GM18907 (cell line): Measurements from ENCODE around the gene KCNQ1.

Experiments used
- ATAC-seq: cut with Tn5 transposase; IDR thresholded peaks from one replicate; pipeline ENCODE4 v1.9.1; 2021; ENCODE audit warnings: mild to moderate bottlenecking, moderate library complexity; ENCODE audit not compliant: unreplicated experiment

The KCNQ1 gene

GRCh38 chr11:2444821-2445745, at the start of gene KCNQ1:
KCNQ1 (plus strand) TSS chr11:2445008; CDS start chr11:2445099, 91 bp downstream.
- no peak for ATAC-seq

GRCh38 chr11:2395211-2395730, 49.5 kb upstream of the KCNQ1 start:
- no peak for ATAC-seq

GRCh38 chr11:2395856-2396255, 49.0 kb upstream of the KCNQ1 start:
- no peak for ATAC-seq

GRCh38 chr11:2396471-2396870, 48.3 kb upstream of the KCNQ1 start:
- no peak for ATAC-seq

- no peak for ATAC-seq
These were observed 47.8 kb upstream of the KCNQ1 start for GRCh38 chr11:2397005-2397404.

- ATAC-seq = no peak
These were observed 46.0 kb upstream of the KCNQ1 start for GRCh38 chr11:2398664-2399355.

- peak; percentile 9 for ATAC-seq
These were observed 45.2 kb upstream of the KCNQ1 start for GRCh38 chr11:2399488-2400068.

- ATAC-seq = peak; percentile 83
These were observed 44.6 kb upstream of the KCNQ1 start, which contains the start of gene TSSC4 for GRCh38 chr11:2400069-2400761. TSSC4 (plus strand) TSS chr11:2400750; CDS start chr11:2402634, 1,884 bp downstream.

- ATAC-seq = no peak
These were observed 43.9 kb upstream of the KCNQ1 start for GRCh38 chr11:2400762-2401435.

- ATAC-seq = no peak
These were observed 43.3 kb upstream of the KCNQ1 start for GRCh38 chr11:2401436-2401984.

GRCh38 chr11:2402106-2402505, 42.7 kb upstream of the KCNQ1 start:
- ATAC-seq = no peak

GRCh38 chr11:2402890-2403645, 41.7 kb upstream of the KCNQ1 start:
- ATAC-seq = no peak

GRCh38 chr11:2404735-2405196, 40.0 kb upstream of the KCNQ1 start:
- ATAC-seq = no peak

GRCh38 chr11:2406451-2406850, 38.4 kb upstream of the KCNQ1 start:
- no peak for ATAC-seq

GRCh38 chr11:2406878-2407410, 37.9 kb upstream of the KCNQ1 start:
- ATAC-seq = no peak

- no peak for ATAC-seq
These were observed 36.1 kb upstream of the KCNQ1 start for GRCh38 chr11:2408671-2409070.

- ATAC-seq = no peak
These were observed 35.7 kb upstream of the KCNQ1 start for GRCh38 chr11:2409126-2409525.

GRCh38 chr11:2409611-2410468, 35.0 kb upstream of the KCNQ1 start:
- ATAC-seq = no peak
